Activated CD8-positive, alpha-beta T cell treated with anti-CD3 and anti-CD28 coated beads for 36 hours (primary cell): ENCODE results near the gene RSBN1L. TPM values are rescaled to one million over a fixed set of nuclear protein-coding genes. Genes with fewer than 3 reads are reported as not detected.

Experiments used
- ATAC-seq: fragments of 200-7000 bp; cut with Tn5 transposase; one replicate; pipeline ENCODE4 v1.10.0; 2021; ENCODE audit warnings: mild to moderate bottlenecking, moderate library complexity
- CTCF ChIA-PET: fragments of 350-600 bp; sonication (Branson Sonifier 250); formaldehyde crosslinking; loops from one replicate; lab custom pipeline; 2021; ENCODE audit warnings: antibody characterized with exemption; lab: Charles Lee
- POLR2A ChIA-PET: fragments of 350-600 bp; sonication (Branson Sonifier 250); formaldehyde crosslinking; loops from one replicate; lab custom pipeline; 2021; ENCODE audit warnings: antibody characterized with exemption; lab: Charles Lee
- DNase-seq: peaks from one replicate; pipeline ENCODE4 v3.0.0-alpha.2; 2020
- H3K27ac Mint-ChIP-seq: one replicate; pipeline ENCODE4 v1.8.0; 2021; ENCODE audit warnings: mild to moderate bottlenecking, mixed read lengths
- H3K27me3 Mint-ChIP-seq: one replicate; pipeline ENCODE4 v1.8.0; 2021; ENCODE audit warnings: mixed read lengths
- H3K36me3 Mint-ChIP-seq: one replicate; pipeline ENCODE4 v1.8.0; 2021; ENCODE audit warnings: low read depth, mixed read lengths
- H3K4me1 Mint-ChIP-seq: one replicate; pipeline ENCODE4 v1.8.0; 2021; ENCODE audit warnings: low read depth, mixed read lengths
- H3K4me3 Mint-ChIP-seq: one replicate; pipeline ENCODE4 v1.8.0; 2021; ENCODE audit warnings: mild to moderate bottlenecking, moderate library complexity, mixed read lengths
- H3K9me3 Mint-ChIP-seq: one replicate; pipeline ENCODE4 v1.8.0; 2021; ENCODE audit warnings: mixed read lengths
- CTCF ChIP-seq: fragments of 200-600 bp; IDR thresholded peaks from one replicate; pipeline ENCODE4 v1.8.0; 2022; ENCODE audit warnings: antibody characterized with exemption, mild to moderate bottlenecking
- intact Hi-C: fragments of 100-400 bp; cut with micrococcal nuclease; formaldehyde crosslinking; loops from one replicate; pipeline ENCODE4 v1.10.0; 2022
- total RNA-seq, 2 experiments: library from RNA; stranded (reverse); gene quantifications; one replicate each; pipeline ENCODE4 v1.2.3, GENCODE V29; 2021

Gene RSBN1L
- total RNA-seq, 2 experiments from 2014 or later = 16.5 to 21.9 TPM

GRCh38 chr7:77685233-77685632 is 11.0 kb upstream of the RSBN1L start:
- intact Hi-C loops = no loop called here
- no peak for TF ChIP-seq CTCF
- Mint-ChIP-seq H3K36me3 (peaks cover 24% of the 10 kb centered on the region), H3K27me3 (no peaks in the 10 kb centered on the region), H3K27ac (no peak overlapping the region), H3K9me3 (peaks cover 2% of the 10 kb centered on the region), H3K4me1 (peaks cover 20% of the 10 kb centered on the region), H3K4me3 (no peak overlapping the region)
- DNase-seq = no peak
- ATAC-seq = no peak
- CTCF ChIA-PET = interaction anchor here (0.6 to 2.2 kb wide), 5 partner anchors 11 to 95 kb away, joined by 3 to 7 read pairs (median 4); partner anchors contain the start of gene RSBN1L
- POLR2A ChIA-PET = interaction anchor here (1.2 kb wide), 1 partner anchor 10 kb away, joined by 3 read pairs; no protein-coding TSS in a partner anchor

- ATAC-seq (no peak), DNase-seq (no peak)
- Mint-ChIP-seq H3K9me3 (peaks cover 2% of the 10 kb centered on the region), H3K27ac (no peak overlapping the region), H3K27me3 (no peaks in the 10 kb centered on the region), H3K4me3 (no peak overlapping the region), H3K36me3 (peaks cover 28% of the 10 kb centered on the region), H3K4me1 (peaks cover 20% of the 10 kb centered on the region)
- ChIA-PET CTCF (interaction anchor here (0.7 to 1.5 kb wide), 3 partner anchors 21 to 72 kb away, joined by 3 to 7 read pairs (median 3); no protein-coding TSS in a partner anchor), POLR2A (no interaction called here)
- no peak for TF ChIP-seq CTCF
- intact Hi-C loops = no loop called here
These were observed 9.0 kb upstream of the RSBN1L start for GRCh38 chr7:77687100-77687746.

GRCh38 chr7:77687747-77688144 is 8.5 kb upstream of the RSBN1L start:
- H3K27ac Mint-ChIP-seq = no peak overlapping the region

GRCh38 chr7:77690289-77690688 is 6.0 kb upstream of the RSBN1L start:
- TF ChIP-seq CTCF = no peak
- peaks cover 36% of the 10 kb centered on the region for H3K4me1 Mint-ChIP-seq
- H3K36me3 Mint-ChIP-seq = peaks cover 24% of the 10 kb centered on the region
- POLR2A ChIA-PET = no interaction called here
- intact Hi-C loops = no loop called here
- CTCF ChIA-PET = interaction anchor here (0.9 kb wide), 1 partner anchor 63 kb away, joined by 3 read pairs; no protein-coding TSS in a partner anchor
- H3K27me3 Mint-ChIP-seq = no peaks in the 10 kb centered on the region
- DNase-seq (no peak), ATAC-seq (no peak)
- H3K4me3 Mint-ChIP-seq = no peak overlapping the region
- H3K27ac Mint-ChIP-seq = no peak overlapping the region
- H3K9me3 Mint-ChIP-seq = peaks cover 2% of the 10 kb centered on the region

More at GRCh38 chr7:77687747-77688144, 8.5 kb upstream of the RSBN1L start:
- Mint-ChIP-seq H3K4me1 (peaks cover 23% of the 10 kb centered on the region), H3K9me3 (peaks cover 2% of the 10 kb centered on the region), H3K36me3 (peaks cover 29% of the 10 kb centered on the region), H3K27me3 (no peaks in the 10 kb centered on the region), H3K4me3 (no peak overlapping the region)
- CTCF ChIA-PET = interaction anchor here (0.7 to 1.5 kb wide), 3 partner anchors 21 to 72 kb away, joined by 3 to 7 read pairs (median 3); no protein-coding TSS in a partner anchor
- intact Hi-C loops = no loop called here
- ATAC-seq = peak; percentile 64
- peak; percentile 30 for DNase-seq
- no peak for TF ChIP-seq CTCF
- POLR2A ChIA-PET = interaction anchor here (0.8 kb wide), 1 partner anchor 20 kb away, joined by 3 read pairs; no protein-coding TSS in a partner anchor

GRCh38 chr7:77691892-77692491 is 4.3 kb upstream of the RSBN1L start:
- TF ChIP-seq CTCF = no peak
- Mint-ChIP-seq H3K27me3 (no peaks in the 10 kb centered on the region), H3K9me3 (peaks cover 2% of the 10 kb centered on the region), H3K36me3 (peaks cover 24% of the 10 kb centered on the region), H3K4me3 (no peak overlapping the region), H3K27ac (no peak overlapping the region), H3K4me1 (peaks cover 32% of the 10 kb centered on the region)
- ChIA-PET POLR2A (no interaction called here), CTCF (interaction anchor here (1.9 kb wide), 1 partner anchor 67 kb away, joined by 4 read pairs; no protein-coding TSS in a partner anchor)
- no peak for DNase-seq
- intact Hi-C loops = no loop called here
- ATAC-seq = no peak
